Measurements from ENCODE around the gene CLEC4M. TPM values are rescaled to one million over a fixed set of nuclear protein-coding genes. Genes with fewer than 3 reads are reported as not detected.

CLEC4M gene
- not detected in 3 replicates for total RNA-seq
- long read RNA-seq: 0 reads

- H3K36me3 Mint-ChIP-seq (ENCODE audit: low read depth): no peaks in the 10 kb centered on the region
- TF ChIP-seq, protein P1, sequence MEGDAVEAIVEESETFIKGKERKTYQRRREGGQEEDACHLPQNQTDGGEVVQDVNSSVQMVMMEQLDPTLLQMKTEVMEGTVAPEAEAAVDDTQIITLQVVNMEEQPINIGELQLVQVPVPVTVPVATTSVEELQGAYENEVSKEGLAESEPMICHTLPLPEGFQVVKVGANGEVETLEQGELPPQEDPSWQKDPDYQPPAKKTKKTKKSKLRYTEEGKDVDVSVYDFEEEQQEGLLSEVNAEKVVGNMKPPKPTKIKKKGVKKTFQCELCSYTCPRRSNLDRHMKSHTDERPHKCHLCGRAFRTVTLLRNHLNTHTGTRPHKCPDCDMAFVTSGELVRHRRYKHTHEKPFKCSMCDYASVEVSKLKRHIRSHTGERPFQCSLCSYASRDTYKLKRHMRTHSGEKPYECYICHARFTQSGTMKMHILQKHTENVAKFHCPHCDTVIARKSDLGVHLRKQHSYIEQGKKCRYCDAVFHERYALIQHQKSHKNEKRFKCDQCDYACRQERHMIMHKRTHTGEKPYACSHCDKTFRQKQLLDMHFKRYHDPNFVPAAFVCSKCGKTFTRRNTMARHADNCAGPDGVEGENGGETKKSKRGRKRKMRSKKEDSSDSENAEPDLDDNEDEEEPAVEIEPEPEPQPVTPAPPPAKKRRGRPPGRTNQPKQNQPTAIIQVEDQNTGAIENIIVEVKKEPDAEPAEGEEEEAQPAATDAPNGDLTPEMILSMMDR (IDR thresholded peaks at IDR 0.05): no peak
- peaks cover 21% of the 10 kb centered on the region for H3K9me3 Mint-ChIP-seq (ENCODE audit: low read depth)
- peaks cover 18% of the 10 kb centered on the region for H3K27me3 Mint-ChIP-seq (ENCODE audit: low read depth)
- no peaks in the 10 kb centered on the region for H3K4me1 Mint-ChIP-seq (ENCODE audit: low read depth)
- no peak within 1 kb of the TSS for H3K4me3 Mint-ChIP-seq (ENCODE audit: unreplicated experiment)
- no peak for DNase-seq (ENCODE audit: low spot score)
- no peak within 1 kb of the TSS for H3K27ac Mint-ChIP-seq (ENCODE audit: unreplicated experiment)
Observed at GRCh38 chr19:7762719-7763293, at the start of gene CLEC4M. Gene CLEC4M, plus strand, starts transcription at chr19:7763243. Its CDS starts 24 bp downstream, at chr19:7763267.

DNA sequence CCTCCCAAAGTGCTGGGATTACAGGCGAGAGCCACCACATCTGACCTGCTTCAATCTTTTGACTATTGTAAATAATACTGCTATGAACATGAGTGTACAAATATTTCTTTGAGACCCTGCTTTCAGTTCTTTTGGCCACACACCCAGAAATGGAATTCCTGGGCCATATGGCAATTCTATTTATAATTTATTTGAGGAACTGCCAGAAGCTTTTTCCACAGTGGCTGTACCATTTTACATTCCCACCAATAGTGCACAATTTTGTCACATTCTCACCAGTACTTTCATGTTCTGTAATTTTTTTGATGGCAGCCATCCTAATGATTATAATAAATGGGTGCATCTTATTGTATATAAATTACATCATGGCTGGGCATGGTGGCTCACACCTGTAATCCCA lies 47.4 kb upstream of the CLEC4M start:
- Mint-ChIP-seq H3K36me3 (ENCODE audit: low read depth) (no peaks in the 10 kb centered on the region), H3K4me1 (ENCODE audit: low read depth) (no peaks in the 10 kb centered on the region), H3K9me3 (ENCODE audit: low read depth) (peaks cover 7% of the 10 kb centered on the region), H3K4me3 (ENCODE audit: unreplicated experiment) (no peak overlapping the region), H3K27ac (ENCODE audit: unreplicated experiment) (no peak overlapping the region), H3K27me3 (ENCODE audit: low read depth) (peaks cover 2% of the 10 kb centered on the region)
- TF ChIP-seq, protein P1 (IDR thresholded peaks at IDR 0.05): no peak
- no peak for DNase-seq (ENCODE audit: low spot score)

DNA sequence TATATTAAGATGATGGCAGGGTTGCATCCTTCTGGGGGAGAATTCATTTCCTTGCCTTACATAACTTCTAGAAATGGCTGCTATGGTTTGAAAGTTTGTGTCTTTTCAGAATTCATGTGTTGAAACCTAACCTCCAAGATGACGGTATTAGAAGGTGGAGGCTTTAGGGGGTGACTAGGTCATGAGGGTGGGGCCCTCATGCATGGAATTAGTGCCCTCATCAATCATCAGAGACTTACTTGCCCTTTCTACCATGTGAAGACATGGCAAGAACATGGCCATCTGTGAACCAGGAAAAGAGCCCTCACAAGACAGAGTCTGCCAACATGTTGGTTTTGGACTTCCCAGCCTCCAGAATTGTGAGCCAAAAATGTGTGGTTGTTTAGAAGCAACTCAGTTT lies 46.3 kb upstream of the CLEC4M start:
- H3K4me3 Mint-ChIP-seq (ENCODE audit: unreplicated experiment): no peak overlapping the region
- peaks cover 2% of the 10 kb centered on the region for H3K27me3 Mint-ChIP-seq (ENCODE audit: low read depth)
- no peaks in the 10 kb centered on the region for H3K4me1 Mint-ChIP-seq (ENCODE audit: low read depth)
- peaks cover 7% of the 10 kb centered on the region for H3K9me3 Mint-ChIP-seq (ENCODE audit: low read depth)
- H3K36me3 Mint-ChIP-seq (ENCODE audit: low read depth): no peaks in the 10 kb centered on the region
- no peak overlapping the region for H3K27ac Mint-ChIP-seq (ENCODE audit: unreplicated experiment)
- DNase-seq (ENCODE audit: low spot score): no peak
- TF ChIP-seq, protein P1 (IDR thresholded peaks at IDR 0.05): no peak

DNA sequence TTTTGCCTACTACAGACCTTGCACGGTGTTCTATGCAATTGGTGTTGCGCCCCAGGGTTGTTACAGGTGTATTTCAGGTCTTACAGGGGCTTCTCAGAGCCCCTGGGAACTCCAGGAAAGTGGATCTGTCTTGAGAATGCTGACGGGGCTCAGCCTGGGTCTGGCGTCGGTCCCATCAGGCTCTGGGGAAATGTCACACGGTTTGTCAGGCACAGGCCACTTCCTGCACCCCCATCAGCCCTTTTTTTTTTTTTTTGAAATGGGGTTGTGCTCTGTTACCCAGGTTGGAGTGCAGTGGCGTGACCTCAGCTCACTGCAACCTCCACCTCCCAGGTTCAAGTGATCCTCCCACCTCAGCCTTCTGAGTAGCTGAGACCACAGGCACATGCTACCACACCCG lies 44.4 kb upstream of the CLEC4M start:
- no peaks in the 10 kb centered on the region for H3K36me3 Mint-ChIP-seq (ENCODE audit: low read depth)
- H3K9me3 Mint-ChIP-seq (ENCODE audit: low read depth): peaks cover 7% of the 10 kb centered on the region
- no peak overlapping the region for H3K4me3 Mint-ChIP-seq (ENCODE audit: unreplicated experiment)
- no peak overlapping the region for H3K27ac Mint-ChIP-seq (ENCODE audit: unreplicated experiment)
- H3K27me3 Mint-ChIP-seq (ENCODE audit: low read depth): peaks cover 12% of the 10 kb centered on the region
- H3K4me1 Mint-ChIP-seq (ENCODE audit: low read depth): no peaks in the 10 kb centered on the region
- TF ChIP-seq, protein P1 (IDR thresholded peaks at IDR 0.05): no peak
- no peak for DNase-seq (ENCODE audit: low spot score)

DNA sequence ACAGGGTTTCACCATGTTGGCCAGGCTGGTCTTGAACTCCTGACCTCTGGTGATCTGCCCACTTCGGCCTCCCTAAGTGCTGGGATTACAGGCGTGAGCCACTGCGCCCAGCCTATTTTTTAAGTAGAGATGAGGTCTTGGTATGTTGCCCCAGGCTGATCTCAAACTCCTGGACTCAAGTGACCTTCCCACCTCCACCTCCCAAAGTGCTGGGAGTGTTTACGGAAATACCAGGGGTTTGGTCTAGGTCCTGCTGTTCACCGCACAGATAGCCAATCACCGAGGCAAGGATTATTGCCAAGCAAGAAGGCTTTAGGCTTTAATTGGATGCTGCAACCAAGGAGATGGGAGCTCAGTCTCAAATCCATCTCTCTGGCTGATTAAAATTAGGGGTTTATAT lies 42.7 kb upstream of the CLEC4M start:
- no peak overlapping the region for H3K4me3 Mint-ChIP-seq (ENCODE audit: unreplicated experiment)
- no peak overlapping the region for H3K27ac Mint-ChIP-seq (ENCODE audit: unreplicated experiment)
- no peaks in the 10 kb centered on the region for H3K4me1 Mint-ChIP-seq (ENCODE audit: low read depth)
- H3K36me3 Mint-ChIP-seq (ENCODE audit: low read depth): no peaks in the 10 kb centered on the region
- H3K9me3 Mint-ChIP-seq (ENCODE audit: low read depth): peaks cover 7% of the 10 kb centered on the region
- DNase-seq (ENCODE audit: low spot score): no peak
- peaks cover 18% of the 10 kb centered on the region for H3K27me3 Mint-ChIP-seq (ENCODE audit: low read depth)
- TF ChIP-seq, protein P1 (IDR thresholded peaks at IDR 0.05): no peak
